ENCODE results near the gene ZNF385D. TPM values are rescaled to one million over a fixed set of nuclear protein-coding genes. Genes with fewer than 3 reads are reported as not detected.

ZNF385D gene
- total and polyA plus RNA-seq, 5 donors from 2014 or later = 2.7 TPM; not detected in 4

DNA sequence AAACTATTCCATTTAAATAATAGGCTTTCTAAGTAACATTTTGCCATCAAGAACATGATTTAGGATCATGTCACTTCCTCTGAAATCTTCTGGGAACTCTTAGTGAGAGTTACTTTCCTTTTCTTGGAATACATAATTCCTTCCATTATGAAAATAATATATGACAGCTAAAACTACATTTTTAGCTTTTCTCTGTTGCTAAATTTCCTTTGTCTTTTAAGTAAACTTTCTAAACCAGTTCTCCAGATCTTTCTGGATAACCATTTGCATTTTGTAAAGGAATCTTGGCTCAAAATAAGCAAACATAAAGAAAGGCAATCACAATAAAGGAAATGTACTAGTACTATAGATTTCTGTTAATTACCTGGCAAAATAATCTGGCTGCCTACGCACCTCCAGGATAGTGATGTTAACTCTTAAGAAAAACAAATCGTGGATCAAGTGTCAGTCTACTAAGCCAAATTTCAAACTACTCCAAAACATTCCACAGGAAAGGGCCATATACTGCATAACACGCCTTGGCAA, 165.7 kb downstream of the ZNF385D start:
- Histone ChIP-seq H3K27ac (ENCODE audit: insufficient read depth, low read length, poor library complexity, severe bottlenecking) (no peak overlapping the region), H3K4me1 (ENCODE audit: control insufficient read depth, insufficient read depth, low read length, poor library complexity, severe bottlenecking) (no peaks in the 10 kb centered on the region), H3K27me3 (ENCODE audit: control insufficient read depth, insufficient read depth, low read length) (no peaks in the 10 kb centered on the region), H3K4me3 (ENCODE audit: low read depth, low read length) (no peak overlapping the region), H3K36me3 (ENCODE audit: control insufficient read depth, insufficient read depth, low read length) (no peaks in the 10 kb centered on the region), H3K9me3 (ENCODE audit: control insufficient read depth in 2 of 2, low read length in 2 of 2) (peaks cover 0 to 5% of the 10 kb centered on the region in 2 experiments)
- DNase-seq = no peak
- no peak overlapping the region for H3K27ac Mint-ChIP-seq
- H3K9me3 Mint-ChIP-seq = peaks cover 0 to 17% (median 4%) of the 10 kb centered on the region in 7 donors
- H3K4me3 Mint-ChIP-seq = no peak overlapping the region
- no peaks in the 10 kb centered on the region for H3K4me1 Mint-ChIP-seq
- no peaks in the 10 kb centered on the region for H3K36me3 Mint-ChIP-seq
- no peaks in the 10 kb centered on the region for H3K27me3 Mint-ChIP-seq
- no peak for ATAC-seq (ENCODE audit: low read depth in 2 of 2)

DNA sequence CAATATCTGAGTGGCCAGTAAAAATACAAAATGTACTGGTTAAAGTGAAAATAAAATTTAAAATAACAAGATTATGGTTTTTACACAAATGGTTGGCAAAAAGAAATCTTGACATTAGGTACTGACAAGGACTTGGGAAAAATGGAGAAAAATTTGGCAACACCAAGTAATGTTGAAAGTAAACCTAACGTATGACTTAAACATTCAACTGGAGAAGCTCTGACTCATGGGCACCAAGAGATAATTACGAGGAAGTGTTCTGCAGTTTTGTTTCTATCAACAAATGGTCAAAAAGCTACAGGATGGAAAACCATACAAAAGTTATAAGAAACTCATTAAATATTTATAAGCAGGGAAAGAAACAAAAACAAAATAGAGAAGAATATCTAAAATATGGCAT, 177.7 kb downstream of the ZNF385D start:
- DNase-seq (no peak), ATAC-seq (ENCODE audit: low read depth in 2 of 2) (no peak)
- Mint-ChIP-seq H3K36me3 (no peaks in the 10 kb centered on the region), H3K9me3 (peaks cover 0 to 14% (median 6%) of the 10 kb centered on the region in 7 donors), H3K27ac (no peak overlapping the region), H3K4me1 (no peaks in the 10 kb centered on the region), H3K4me3 (no peak overlapping the region), H3K27me3 (no peaks in the 10 kb centered on the region)
- no peaks in the 10 kb centered on the region for H3K36me3 ChIP-seq (ENCODE audit: control insufficient read depth, insufficient read depth, low read length)
- H3K9me3 ChIP-seq (ENCODE audit: control insufficient read depth in 2 of 2, low read length in 2 of 2) = peaks cover 0 to 3% of the 10 kb centered on the region in 2 experiments
- no peaks in the 10 kb centered on the region for H3K4me1 ChIP-seq (ENCODE audit: control insufficient read depth, insufficient read depth, low read length, poor library complexity, severe bottlenecking)
- no peak overlapping the region for H3K4me3 ChIP-seq (ENCODE audit: low read depth, low read length)
- no peaks in the 10 kb centered on the region for H3K27me3 ChIP-seq (ENCODE audit: control insufficient read depth, insufficient read depth, low read length)
- H3K27ac ChIP-seq (ENCODE audit: insufficient read depth, low read length, poor library complexity, severe bottlenecking) = no peak overlapping the region

DNA sequence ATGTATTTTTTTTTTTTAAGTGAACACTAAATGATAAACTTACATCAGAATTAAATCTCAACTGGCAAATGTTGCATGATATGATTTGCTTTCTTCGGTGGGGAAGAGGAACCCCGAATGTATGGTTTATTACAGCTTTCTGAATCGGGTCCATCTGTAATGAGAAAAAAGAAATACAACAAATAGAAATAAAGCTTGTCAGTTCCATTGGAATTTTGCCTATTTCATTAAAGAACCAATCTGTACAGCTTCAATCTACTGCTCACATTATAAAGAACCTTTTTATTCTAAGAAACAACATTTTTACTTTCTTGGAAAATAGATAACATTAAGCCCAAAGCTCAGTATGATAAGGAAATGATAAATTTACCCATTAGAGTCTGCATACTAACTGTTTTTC, 186.5 kb downstream of the ZNF385D start:
- Histone ChIP-seq H3K4me1 (ENCODE audit: control insufficient read depth, insufficient read depth, low read length, poor library complexity, severe bottlenecking) (no peaks in the 10 kb centered on the region), H3K27me3 (ENCODE audit: control insufficient read depth, insufficient read depth, low read length) (no peaks in the 10 kb centered on the region), H3K4me3 (ENCODE audit: low read depth, low read length) (no peak overlapping the region), H3K9me3 (ENCODE audit: control insufficient read depth in 2 of 2, low read length in 2 of 2) (peaks cover 0 to 1% of the 10 kb centered on the region in 2 experiments), H3K27ac (ENCODE audit: insufficient read depth, low read length, poor library complexity, severe bottlenecking) (no peak overlapping the region), H3K36me3 (ENCODE audit: control insufficient read depth, insufficient read depth, low read length) (no peaks in the 10 kb centered on the region)
- Mint-ChIP-seq H3K36me3 (no peaks in the 10 kb centered on the region), H3K27ac (no peak overlapping the region), H3K9me3 (peaks cover 0 to 23% (median 4%) of the 10 kb centered on the region in 7 donors), H3K4me1 (no peaks in the 10 kb centered on the region), H3K27me3 (no peaks in the 10 kb centered on the region), H3K4me3 (no peak overlapping the region)
- DNase-seq (no peak), ATAC-seq (ENCODE audit: low read depth in 2 of 2) (no peak)

DNA sequence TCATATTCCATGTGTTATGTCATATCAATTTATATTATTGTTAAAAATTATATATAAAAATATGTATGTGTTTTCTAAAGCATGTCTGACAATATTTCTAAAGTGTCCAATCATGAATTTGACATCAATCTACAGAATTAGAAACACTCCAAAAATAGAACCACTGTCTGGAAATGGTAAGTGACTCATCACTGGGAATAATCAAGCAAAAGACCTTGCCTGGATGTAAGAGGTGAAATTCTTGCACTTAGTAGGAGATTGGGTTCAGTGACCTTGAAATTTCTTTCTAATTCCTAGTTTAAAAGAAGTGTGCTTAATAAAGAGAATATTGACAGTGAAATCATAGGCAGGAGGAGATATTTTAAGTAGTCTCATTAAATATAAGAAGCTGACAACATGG, 188.8 kb downstream of the ZNF385D start:
- H3K27ac Mint-ChIP-seq = no peak overlapping the region
- H3K4me3 Mint-ChIP-seq = no peak overlapping the region
- H3K27me3 Mint-ChIP-seq = no peaks in the 10 kb centered on the region

DNA sequence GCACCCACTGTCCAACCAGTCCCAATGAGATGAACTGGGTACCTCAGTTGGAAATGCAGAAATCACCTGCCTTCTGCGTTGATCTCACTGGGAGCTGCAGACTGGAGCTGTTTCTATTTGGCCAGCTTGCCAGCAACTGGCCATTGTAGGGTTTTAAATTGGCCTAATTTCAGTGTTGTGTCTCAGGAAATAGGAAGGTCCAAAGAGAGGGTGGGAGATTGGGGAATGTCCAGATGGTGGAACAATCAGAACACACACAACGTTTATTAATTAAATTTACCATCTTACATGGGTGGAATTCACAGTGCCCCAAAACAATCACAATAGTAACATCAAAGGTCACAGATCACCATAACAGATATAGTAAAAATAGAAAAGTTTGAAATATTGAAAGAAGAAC, 189.5 kb downstream of the ZNF385D start:
- H3K9me3 ChIP-seq (ENCODE audit: control insufficient read depth in 2 of 2, low read length in 2 of 2) = peaks cover 0 to 1% of the 10 kb centered on the region in 2 experiments
- ATAC-seq (ENCODE audit: low read depth in 2 of 2) = no peak
- Mint-ChIP-seq H3K4me1 (no peaks in the 10 kb centered on the region), H3K27ac (no peak overlapping the region), H3K36me3 (no peaks in the 10 kb centered on the region), H3K9me3 (peaks cover 4 to 27% (median 10%) of the 10 kb centered on the region in 7 donors), H3K4me3 (no peak overlapping the region), H3K27me3 (no peaks in the 10 kb centered on the region)
- no peak for DNase-seq
- H3K27me3 ChIP-seq (ENCODE audit: control insufficient read depth, insufficient read depth, low read length) = no peaks in the 10 kb centered on the region
- H3K27ac ChIP-seq (ENCODE audit: insufficient read depth, low read length, poor library complexity, severe bottlenecking) = no peak overlapping the region
- H3K4me1 ChIP-seq (ENCODE audit: control insufficient read depth, insufficient read depth, low read length, poor library complexity, severe bottlenecking) = no peaks in the 10 kb centered on the region
- no peaks in the 10 kb centered on the region for H3K36me3 ChIP-seq (ENCODE audit: control insufficient read depth, insufficient read depth, low read length)
- H3K4me3 ChIP-seq (ENCODE audit: low read depth, low read length) = no peak overlapping the region

More for the DNA sequence above, 188.8 kb downstream of the ZNF385D start:
- Mint-ChIP-seq H3K4me1 (no peaks in the 10 kb centered on the region), H3K9me3 (peaks cover 4 to 31% (median 9%) of the 10 kb centered on the region in 7 donors), H3K36me3 (no peaks in the 10 kb centered on the region)
- no peaks in the 10 kb centered on the region for H3K4me1 ChIP-seq (ENCODE audit: control insufficient read depth, insufficient read depth, low read length, poor library complexity, severe bottlenecking)
- no peak overlapping the region for H3K27ac ChIP-seq (ENCODE audit: insufficient read depth, low read length, poor library complexity, severe bottlenecking)
- peaks cover 0 to 1% of the 10 kb centered on the region in 2 experiments for H3K9me3 ChIP-seq (ENCODE audit: control insufficient read depth in 2 of 2, low read length in 2 of 2)
- no peaks in the 10 kb centered on the region for H3K36me3 ChIP-seq (ENCODE audit: control insufficient read depth, insufficient read depth, low read length)
- H3K4me3 ChIP-seq (ENCODE audit: low read depth, low read length) = no peak overlapping the region
- no peak for ATAC-seq (ENCODE audit: low read depth in 2 of 2)
- DNase-seq = no peak
- no peaks in the 10 kb centered on the region for H3K27me3 ChIP-seq (ENCODE audit: control insufficient read depth, insufficient read depth, low read length)

DNA sequence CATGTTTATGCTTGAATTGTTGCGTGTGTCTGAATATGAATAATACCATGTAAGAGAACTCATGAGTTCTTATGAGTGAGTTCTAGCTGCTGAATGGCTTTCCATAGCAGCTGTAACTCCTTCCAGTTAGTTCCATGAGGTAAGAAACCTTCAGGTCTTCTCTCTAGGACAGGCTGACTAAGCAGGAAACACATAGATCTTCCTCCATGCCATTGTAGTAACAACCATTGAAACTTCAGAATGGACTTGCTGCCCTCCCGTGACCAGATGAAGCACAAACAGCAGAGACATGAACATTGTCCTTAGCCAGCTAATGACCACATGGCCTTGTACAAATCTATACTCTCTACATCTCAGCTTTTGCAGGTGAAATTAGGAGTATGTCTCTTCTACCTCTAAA, 200.0 kb downstream of the ZNF385D start:
- Mint-ChIP-seq H3K9me3 (peaks cover 0 to 10% (median 6%) of the 10 kb centered on the region in 7 donors), H3K27ac (no peak overlapping the region), H3K36me3 (no peaks in the 10 kb centered on the region), H3K4me1 (no peaks in the 10 kb centered on the region), H3K4me3 (no peak overlapping the region), H3K27me3 (no peaks in the 10 kb centered on the region)
- H3K4me1 ChIP-seq (ENCODE audit: control insufficient read depth, insufficient read depth, low read length, poor library complexity, severe bottlenecking) = no peaks in the 10 kb centered on the region
- no peak overlapping the region for H3K27ac ChIP-seq (ENCODE audit: insufficient read depth, low read length, poor library complexity, severe bottlenecking)
- no peaks in the 10 kb centered on the region for H3K36me3 ChIP-seq (ENCODE audit: control insufficient read depth, insufficient read depth, low read length)
- no peak for ATAC-seq (ENCODE audit: low read depth in 2 of 2)
- H3K9me3 ChIP-seq (ENCODE audit: control insufficient read depth in 2 of 2, low read length in 2 of 2) = peaks cover 0 to 4% of the 10 kb centered on the region in 2 experiments
- no peak overlapping the region for H3K4me3 ChIP-seq (ENCODE audit: low read depth, low read length)
- H3K27me3 ChIP-seq (ENCODE audit: control insufficient read depth, insufficient read depth, low read length) = no peaks in the 10 kb centered on the region
- no peak for DNase-seq

DNA sequence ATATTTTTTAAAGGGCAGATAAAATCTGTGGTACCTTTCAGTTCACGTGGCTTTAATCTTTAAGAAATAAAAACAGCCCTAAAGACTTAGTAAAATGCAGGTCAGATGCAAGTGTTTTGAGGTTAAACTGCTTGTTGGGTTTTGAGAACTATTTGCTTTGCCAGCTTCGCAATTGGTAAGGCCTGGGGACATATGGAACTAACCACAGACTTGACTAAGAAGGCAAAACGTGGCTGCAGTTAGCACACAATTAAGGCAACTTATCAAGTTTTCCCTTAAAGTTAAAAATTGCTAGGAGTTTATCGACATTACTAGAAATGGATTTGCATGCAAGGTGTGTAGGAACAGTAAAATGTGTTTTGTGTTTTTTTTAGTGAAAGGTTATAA, 206.9 kb downstream of the ZNF385D start:
- H3K4me3 Mint-ChIP-seq = peak overlapping the region in 1 of 4 donors; percentile 71
- no peak for DNase-seq
- Histone ChIP-seq H3K27ac (ENCODE audit: insufficient read depth, low read length, poor library complexity, severe bottlenecking) (no peak overlapping the region), H3K9me3 (ENCODE audit: control insufficient read depth in 2 of 2, low read length in 2 of 2) (no peaks in the 10 kb centered on the region), H3K4me3 (ENCODE audit: low read depth, low read length) (no peak overlapping the region), H3K36me3 (ENCODE audit: control insufficient read depth, insufficient read depth, low read length) (no peaks in the 10 kb centered on the region), H3K4me1 (ENCODE audit: control insufficient read depth, insufficient read depth, low read length, poor library complexity, severe bottlenecking) (no peaks in the 10 kb centered on the region), H3K27me3 (ENCODE audit: control insufficient read depth, insufficient read depth, low read length) (no peaks in the 10 kb centered on the region)
- no peak for ATAC-seq (ENCODE audit: low read depth in 2 of 2)
- H3K27me3 Mint-ChIP-seq = no peaks in the 10 kb centered on the region
- H3K27ac Mint-ChIP-seq = no peak overlapping the region
- H3K9me3 Mint-ChIP-seq = peaks cover 0 to 11% (median 0%) of the 10 kb centered on the region in 7 donors
- H3K4me1 Mint-ChIP-seq = no peaks in the 10 kb centered on the region
- no peaks in the 10 kb centered on the region for H3K36me3 Mint-ChIP-seq

DNA sequence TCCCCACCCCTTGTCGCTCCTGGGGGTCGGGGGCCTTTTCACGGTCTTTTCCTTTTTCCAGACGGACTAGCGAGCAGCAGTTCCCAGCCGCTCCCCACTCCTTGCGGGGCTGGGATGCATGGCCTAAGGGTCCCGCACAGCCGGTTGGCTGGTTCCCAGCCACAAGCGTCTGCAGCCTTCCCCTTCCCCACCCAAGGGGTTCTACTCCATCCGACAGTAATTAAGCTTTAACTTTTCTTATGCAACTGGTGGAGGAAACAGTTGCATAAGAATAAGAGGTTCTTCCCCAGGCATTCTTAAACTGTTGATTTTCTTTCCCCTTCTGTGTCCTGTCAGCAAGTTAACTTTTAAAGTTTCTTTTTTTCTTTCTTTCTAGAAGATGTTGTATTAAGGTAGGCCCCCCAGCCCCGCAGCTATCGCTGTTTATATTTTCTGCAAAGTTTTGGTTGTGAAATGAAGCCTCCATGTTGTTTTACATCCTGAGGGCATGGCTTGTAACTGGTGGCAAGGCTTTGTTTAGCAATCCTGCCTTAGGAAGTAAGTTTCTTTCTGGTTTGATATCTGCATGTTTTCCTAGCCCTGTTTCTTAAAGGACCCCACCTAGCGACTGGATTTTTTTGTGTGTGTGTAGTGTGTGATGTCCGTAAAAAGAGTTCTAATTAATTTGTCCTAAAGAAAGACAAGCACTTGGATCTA, 207.5 kb downstream of the ZNF385D start:
- Mint-ChIP-seq H3K36me3 (no peaks in the 10 kb centered on the region), H3K4me1 (no peaks in the 10 kb centered on the region), H3K27me3 (no peaks in the 10 kb centered on the region), H3K9me3 (peaks cover 0 to 11% (median 0%) of the 10 kb centered on the region in 7 donors), H3K27ac (no peak overlapping the region), H3K4me3 (peak overlapping the region in 2 of 4 donors; percentile 42 to 62)
- Histone ChIP-seq H3K27me3 (ENCODE audit: control insufficient read depth, insufficient read depth, low read length) (no peaks in the 10 kb centered on the region), H3K9me3 (ENCODE audit: control insufficient read depth in 2 of 2, low read length in 2 of 2) (no peaks in the 10 kb centered on the region), H3K27ac (ENCODE audit: insufficient read depth, low read length, poor library complexity, severe bottlenecking) (no peak overlapping the region), H3K4me3 (ENCODE audit: low read depth, low read length) (no peak overlapping the region), H3K4me1 (ENCODE audit: control insufficient read depth, insufficient read depth, low read length, poor library complexity, severe bottlenecking) (no peaks in the 10 kb centered on the region), H3K36me3 (ENCODE audit: control insufficient read depth, insufficient read depth, low read length) (no peaks in the 10 kb centered on the region)
- DNase-seq (no peak), ATAC-seq (ENCODE audit: low read depth in 2 of 2) (no peak)

Data from CD4-positive, CD25-positive, alpha-beta regulatory T cell (primary cell).